ENCODE results near the gene HPD.

HPD gene

GRCh38 chr12:121828826-121829225 is 29.8 kb downstream of the HPD start:
- in situ Hi-C loops (cut with MboI; ENCODE audit: low pct_unique_long_range_greater_than_20kb, low sequenced_read_pairs, unreplicated experiment): no loop called here

GRCh38 chr12:121828306-121828705 is 30.4 kb downstream of the HPD start:
- no peak for DNase-seq (ENCODE audit: low spot score)
- no peak for TF ChIP-seq CTCF (IDR thresholded peaks at IDR 0.05; ENCODE audit: extremely low read depth, insufficient read depth, missing control alignments)
- in situ Hi-C loops (cut with MboI; ENCODE audit: low pct_unique_long_range_greater_than_20kb, low sequenced_read_pairs, unreplicated experiment): no loop called here

More at GRCh38 chr12:121828826-121829225, 29.8 kb downstream of the HPD start:
- no peak for TF ChIP-seq CTCF (IDR thresholded peaks at IDR 0.05; ENCODE audit: extremely low read depth, insufficient read depth, missing control alignments)
- no peak for DNase-seq (ENCODE audit: low spot score)

GRCh38 chr12:121827351-121828099 is 31.1 kb downstream of the HPD start:
- no peak for TF ChIP-seq CTCF (IDR thresholded peaks at IDR 0.05; ENCODE audit: extremely low read depth, insufficient read depth, missing control alignments)
- in situ Hi-C loops (cut with MboI; ENCODE audit: low pct_unique_long_range_greater_than_20kb, low sequenced_read_pairs, unreplicated experiment): no loop called here
- DNase-seq (ENCODE audit: low spot score): no peak

GRCh38 chr12:121826318-121827150 is 32.1 kb downstream of the HPD start:
- in situ Hi-C loops (cut with MboI; ENCODE audit: low pct_unique_long_range_greater_than_20kb, low sequenced_read_pairs, unreplicated experiment): no loop called here
- TF ChIP-seq CTCF (IDR thresholded peaks at IDR 0.05; ENCODE audit: extremely low read depth, insufficient read depth, missing control alignments): no peak
- DNase-seq (ENCODE audit: low spot score): no peak

- no peak for DNase-seq (ENCODE audit: low spot score)
- in situ Hi-C loops (cut with MboI; ENCODE audit: low pct_unique_long_range_greater_than_20kb, low sequenced_read_pairs, unreplicated experiment): no loop called here
- TF ChIP-seq CTCF (IDR thresholded peaks at IDR 0.05; ENCODE audit: extremely low read depth, insufficient read depth, missing control alignments): no peak
Measured at GRCh38 chr12:121825041-121825523, 33.6 kb downstream of the HPD start.

GRCh38 chr12:121823727-121824115 is 34.9 kb downstream of the HPD start:
- DNase-seq (ENCODE audit: low spot score): no peak
- no peak for TF ChIP-seq CTCF (IDR thresholded peaks at IDR 0.05; ENCODE audit: extremely low read depth, insufficient read depth, missing control alignments)
- in situ Hi-C loops (cut with MboI; ENCODE audit: low pct_unique_long_range_greater_than_20kb, low sequenced_read_pairs, unreplicated experiment): no loop called here

Measured in GM13977 (cell line).